NCI-H1417 (cell line): ENCODE results near the gene ZDHHC24.

Experiments
- DNase-seq, 3 experiments: peaks; one replicate each; lab custom pipeline; 2025; lab: John Stamatoyannopoulos, UW

ZDHHC24 gene

DNA sequence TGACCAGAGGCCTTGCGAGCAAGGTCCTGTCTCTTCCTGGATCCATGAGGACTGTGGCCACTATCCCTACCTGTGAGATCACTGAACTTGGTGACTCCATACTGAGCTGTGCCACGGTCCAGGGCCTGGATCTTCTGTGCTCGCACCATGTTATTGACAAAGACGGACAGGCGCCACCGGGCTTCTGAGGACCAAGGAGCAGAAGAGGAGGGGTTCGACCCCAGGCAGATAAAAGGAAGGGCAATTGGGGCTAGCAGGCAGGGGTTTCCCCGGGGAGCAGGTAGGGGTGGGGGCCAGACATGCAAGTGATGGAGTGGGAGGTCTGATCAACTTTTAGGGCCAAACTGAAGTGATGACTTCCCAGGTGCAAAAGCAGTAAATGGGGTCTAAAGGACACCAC, 20.4 kb upstream of the ZDHHC24 start:
- DNase-seq = no peak

DNA sequence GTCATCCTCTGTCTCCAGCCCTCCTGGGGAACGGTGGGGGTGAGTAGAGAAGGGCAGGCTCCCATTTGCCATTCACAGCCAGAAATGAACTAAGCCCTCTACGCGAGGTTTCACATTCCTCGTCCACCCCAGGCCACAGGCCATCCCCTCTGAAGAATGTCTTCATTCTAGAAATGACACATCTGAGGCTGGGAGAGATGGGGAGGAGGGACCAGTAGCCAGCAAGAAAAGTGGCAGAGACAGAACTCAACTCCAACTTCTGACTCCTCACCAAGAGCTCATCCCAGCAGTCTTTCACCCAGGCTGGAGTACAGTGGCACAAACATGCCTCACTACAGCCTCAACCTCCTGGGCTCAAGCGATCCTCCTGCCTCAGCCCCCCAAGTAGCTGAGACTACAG, 19.1 kb upstream of the ZDHHC24 start:
- DNase-seq = no peak

DNA sequence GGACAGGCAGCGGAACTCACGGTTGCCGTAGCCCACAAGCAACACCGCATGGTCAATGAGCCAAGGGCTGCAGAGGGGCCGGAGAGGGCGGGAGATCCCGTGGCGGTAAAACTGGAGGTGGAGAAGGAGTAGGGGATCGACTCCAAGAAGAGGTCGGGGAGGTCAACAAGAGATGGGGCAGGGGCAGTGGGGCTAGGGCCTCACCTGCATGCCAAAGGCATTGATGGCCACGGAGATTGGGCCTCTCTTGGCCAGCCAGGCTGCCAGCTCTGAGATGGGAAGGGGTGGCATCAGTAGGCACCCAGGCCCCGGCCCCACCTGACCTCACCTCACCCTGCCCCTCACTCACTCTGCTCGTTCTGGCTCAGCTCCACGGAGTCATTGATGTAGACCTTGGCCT, 18.7 kb upstream of the ZDHHC24 start:
- no peak for DNase-seq

DNA sequence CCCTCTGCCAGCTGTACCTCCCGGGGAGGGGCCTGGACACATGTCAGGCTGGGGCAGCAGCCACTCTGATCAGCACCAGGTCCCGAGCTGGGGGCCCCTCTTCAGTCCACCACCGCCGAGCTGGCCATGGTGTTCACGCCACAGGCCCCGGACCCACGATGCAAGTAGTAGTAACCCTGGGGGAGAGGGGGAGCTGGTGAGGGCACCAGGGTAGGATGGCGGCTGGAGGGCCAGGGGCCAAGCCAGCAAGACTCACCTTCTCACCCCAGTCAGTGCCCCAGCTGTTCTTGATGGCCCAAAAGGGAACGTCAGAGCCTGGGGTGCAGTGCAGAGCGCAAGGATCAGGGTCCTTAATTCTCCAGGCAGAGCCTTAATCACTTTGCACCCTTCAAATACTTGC, 18.0 kb upstream of the ZDHHC24 start:
- DNase-seq = no peak

DNA sequence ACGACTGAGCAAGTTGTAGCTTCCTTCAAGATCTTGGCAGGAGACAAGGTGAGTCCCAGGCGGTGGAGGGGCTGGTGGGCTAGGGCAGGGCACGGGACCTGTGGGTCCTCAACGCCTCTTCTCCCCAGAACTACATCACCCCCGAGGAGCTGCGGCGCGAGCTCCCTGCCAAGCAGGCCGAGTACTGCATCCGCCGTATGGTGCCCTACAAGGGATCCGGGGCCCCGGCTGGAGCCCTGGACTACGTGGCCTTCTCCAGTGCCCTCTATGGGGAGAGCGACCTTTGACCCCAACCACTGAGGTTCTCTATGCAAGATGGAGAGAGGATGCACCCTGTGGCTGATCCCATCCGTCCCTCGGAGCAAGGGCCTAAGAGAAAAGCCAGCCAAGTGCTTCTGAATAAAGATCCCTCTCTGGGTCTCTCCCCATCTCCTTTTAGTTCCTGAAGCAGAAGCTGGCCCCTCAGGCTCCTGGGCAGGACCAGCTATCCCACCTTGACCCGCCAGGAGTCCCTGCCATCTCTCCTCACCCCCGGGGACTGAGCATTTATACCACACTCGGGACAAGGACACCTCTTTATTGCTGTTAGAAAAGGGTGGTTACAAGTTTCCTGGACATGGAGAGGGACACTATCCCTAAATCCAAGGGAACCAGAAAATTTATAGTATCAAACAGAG, 17.2 kb upstream of the ZDHHC24 start:
- no peak for DNase-seq

DNA sequence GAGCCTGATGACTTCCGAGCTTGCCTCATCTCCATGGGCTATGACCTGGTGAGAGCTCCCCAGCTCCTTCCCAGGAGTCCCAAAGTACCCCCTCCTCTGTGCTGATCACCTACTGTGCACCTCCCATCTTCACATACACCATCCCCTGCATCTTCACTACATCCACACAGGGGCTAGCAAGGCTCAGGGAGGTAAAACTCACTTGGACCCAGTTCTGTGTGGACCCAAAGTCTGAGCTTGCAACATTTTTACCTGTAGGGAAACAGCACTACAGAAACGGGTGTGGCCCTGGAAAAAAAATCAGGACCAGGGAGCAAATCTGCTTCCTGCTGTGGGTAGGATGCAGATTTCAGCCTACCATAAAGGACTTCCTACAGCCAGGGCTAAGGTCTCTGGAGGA, 16.4 kb upstream of the ZDHHC24 start:
- DNase-seq = no peak

DNA sequence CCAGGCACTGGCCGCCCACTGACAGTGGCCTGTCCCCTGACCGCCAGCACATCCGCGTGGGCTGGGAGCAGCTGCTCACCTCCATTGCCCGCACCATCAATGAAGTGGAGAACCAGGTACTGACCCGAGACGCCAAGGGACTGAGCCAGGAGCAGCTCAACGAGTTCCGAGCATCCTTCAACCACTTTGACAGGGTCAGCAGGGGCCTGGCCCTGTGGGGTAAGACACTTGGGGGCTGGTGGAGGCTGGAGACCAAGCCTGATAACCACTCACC, 16.1 kb upstream of the ZDHHC24 start:
- DNase-seq = no peak

DNA sequence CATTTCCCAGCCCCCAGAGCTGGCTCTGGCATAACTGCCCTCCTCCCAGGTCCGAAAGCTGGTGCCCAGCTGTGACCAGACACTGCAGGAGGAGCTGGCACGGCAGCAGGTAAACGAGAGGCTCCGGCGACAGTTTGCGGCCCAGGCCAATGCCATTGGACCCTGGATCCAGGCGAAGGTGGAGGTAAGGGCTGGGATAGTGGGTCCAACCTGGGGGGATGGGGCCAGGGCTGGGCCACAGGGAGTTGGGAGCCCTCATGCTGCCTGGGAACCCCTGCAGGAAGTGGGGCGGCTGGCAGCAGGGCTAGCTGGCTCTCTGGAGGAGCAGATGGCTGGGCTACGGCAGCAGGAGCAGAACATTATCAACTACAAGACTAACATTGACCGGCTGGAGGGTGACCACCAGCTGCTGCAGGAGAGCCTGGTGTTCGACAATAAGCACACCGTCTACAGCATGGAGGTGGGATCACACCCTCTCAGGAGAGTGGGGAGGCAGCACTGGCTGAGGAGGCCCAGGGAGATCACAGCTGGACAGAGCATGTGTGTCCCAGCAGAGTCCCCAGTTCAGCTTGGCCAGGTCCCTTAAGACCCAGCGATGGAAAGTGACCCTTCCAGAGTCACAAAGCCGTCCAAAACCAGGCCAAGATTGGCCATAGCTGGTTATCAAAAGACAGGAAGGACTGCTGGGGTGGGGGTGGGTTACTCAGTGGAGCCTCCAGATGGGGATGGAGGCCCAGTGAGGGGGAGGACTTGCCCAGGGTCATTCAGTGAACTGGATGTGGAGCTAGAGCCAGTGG, 15.5 kb upstream of the ZDHHC24 start:
- DNase-seq = no peak

DNA sequence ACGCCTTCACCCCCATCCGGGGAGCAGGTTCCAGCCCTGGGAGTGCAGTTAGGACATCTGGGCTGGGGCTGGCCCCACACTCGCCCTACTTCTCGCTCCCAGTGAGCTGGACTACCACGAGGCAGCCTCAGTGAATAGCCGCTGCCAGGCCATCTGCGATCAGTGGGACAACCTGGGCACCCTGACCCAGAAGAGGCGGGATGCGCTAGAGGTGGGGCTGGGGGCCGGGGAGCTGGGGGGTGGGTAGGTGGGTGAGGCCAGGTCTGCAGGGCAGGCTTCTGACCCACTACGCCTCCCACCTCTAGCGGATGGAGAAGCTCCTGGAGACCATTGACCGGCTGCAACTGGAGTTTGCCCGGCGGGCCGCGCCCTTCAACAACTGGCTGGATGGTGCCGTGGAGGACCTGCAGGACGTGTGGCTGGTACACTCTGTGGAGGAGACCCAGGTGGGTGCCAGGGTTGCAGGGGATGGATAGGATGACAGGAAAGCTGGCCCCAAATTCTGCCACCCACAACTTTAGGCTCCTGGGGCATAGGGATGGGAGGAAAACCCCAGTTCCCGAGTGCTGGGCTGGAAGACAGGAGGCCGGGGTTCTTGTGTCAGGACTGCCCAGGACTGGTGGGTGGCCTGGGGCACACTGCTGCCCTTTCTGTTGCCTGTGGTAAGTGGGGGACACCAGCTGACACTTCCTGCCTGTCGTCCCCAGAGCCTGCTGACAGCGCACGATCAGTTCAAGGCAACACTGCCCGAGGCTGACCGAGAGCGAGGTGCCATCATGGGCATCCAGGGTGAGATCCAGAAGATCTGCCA, 14.2 kb upstream of the ZDHHC24 start:
- no peak for DNase-seq

DNA sequence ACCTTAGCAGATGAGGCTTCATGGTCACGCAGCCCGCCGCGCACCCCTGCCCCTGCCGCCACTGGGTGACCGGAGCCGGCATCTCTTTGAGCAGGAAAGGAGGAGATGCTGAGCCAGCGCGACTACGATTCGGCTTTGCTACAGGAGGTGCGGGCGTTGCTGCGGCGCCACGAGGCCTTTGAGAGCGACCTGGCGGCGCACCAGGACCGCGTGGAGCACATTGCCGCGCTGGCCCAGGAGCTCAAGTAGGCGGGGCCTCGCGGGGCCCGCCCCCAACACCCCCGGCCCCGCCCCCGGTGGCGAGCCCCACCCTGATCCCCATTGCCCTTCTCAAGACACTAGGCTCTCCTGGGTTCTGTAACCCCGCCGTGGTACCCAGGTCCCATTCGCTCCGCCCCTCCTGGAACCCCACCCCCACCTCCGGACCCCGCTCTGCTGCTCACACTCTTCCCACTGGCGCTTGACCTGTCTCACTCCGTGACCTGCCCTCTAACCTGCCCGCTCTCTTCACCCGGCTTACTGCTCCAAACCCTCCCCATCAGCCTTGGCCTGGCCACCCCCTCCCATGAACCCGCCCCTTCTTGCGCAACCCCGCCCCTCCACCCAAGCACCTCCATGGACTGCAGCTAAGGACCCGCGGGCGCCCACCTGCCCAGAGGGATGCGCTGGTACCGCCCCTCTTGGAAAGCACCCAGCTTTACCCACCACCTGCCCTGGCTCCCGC, 13.5 kb upstream of the ZDHHC24 start:
- DNase-seq = peak in 2 of 3 experiments; percentile 66 to 69

DNA sequence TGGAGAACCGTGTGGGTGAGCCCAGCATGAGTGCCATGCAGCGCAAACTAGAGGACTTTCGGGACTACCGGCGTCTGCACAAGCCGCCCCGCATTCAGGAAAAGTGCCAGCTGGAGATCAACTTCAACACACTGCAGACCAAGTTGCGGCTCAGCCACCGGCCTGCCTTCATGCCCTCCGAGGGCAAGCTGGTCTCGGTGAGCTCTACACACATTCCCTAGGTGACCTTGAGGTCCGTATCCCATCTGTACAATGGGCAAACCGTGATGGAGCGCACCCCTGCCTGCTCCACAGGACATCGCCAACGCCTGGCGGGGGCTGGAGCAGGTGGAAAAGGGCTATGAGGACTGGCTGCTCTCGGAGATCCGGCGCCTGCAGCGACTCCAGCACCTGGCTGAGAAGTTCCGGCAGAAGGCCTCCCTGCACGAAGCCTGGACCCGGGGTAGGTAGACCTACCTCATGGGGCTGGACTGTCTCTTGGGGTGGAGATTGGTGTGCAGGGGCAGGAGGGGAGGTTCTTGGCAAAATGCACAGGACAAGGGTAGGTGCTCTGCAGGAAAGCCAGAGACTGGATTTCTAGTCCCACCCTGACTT, 12.0 kb upstream of the ZDHHC24 start:
- no peak for DNase-seq

DNA sequence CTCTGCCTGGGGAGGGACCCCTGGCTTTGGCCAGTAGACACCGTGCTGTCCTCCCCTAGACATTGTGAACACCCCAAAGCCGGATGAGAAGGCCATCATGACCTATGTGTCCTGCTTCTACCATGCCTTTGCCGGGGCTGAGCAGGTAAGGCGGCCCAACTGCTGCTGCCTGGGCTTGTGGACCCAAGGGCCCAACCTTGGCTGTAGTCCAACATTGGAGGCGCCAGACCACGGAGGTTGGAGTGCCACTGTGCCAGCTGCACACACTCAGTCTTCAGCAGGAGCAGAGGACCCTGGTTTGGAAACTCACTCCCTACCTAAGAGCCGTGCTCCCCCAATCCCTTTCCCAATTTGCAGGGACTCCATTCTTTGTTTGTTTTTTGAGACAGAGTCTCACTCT, 10.2 kb upstream of the ZDHHC24 start:
- DNase-seq = peak in 2 of 3 experiments; percentile 15 to 62

DNA sequence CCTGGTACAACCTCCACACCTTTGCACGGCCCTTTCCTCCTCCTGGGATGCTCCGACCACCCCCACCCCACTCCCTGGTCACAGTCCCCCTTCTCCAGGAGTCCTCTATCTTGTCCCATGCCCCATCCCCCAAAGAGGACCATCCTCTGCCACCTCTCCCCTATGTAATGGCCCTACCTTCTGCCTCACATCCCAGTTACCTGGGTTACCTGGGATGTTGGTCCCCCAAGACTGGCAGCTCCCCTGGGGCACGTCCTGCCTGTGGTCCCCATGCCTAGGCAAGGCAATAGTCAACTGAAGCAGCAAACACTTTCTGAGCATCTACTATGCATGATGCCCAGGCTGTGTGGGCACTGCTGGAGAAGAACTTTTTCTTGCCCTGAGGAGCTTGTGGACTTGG, 9.6 kb upstream of the ZDHHC24 start:
- DNase-seq = no peak

DNA sequence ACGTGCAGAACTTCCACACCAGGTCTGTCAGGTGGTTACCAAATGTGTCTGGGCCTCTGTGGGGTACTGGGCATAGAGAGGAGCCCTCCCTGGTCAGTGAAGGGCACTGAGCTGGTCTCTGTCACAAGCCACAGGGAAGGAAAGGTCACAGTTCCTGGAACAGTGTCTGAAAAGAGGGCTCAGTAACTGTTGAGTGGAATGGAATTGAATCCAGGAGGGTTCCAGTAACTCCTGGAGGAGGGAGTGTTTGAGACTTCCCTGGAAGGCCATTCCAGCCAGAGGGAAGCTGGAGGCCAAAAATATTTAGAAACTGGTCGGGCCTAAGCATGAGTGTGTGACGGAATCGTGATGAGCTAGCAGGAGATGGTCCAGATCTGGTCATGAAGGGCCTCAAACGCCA, 8.8 kb upstream of the ZDHHC24 start:
- DNase-seq = no peak

DNA sequence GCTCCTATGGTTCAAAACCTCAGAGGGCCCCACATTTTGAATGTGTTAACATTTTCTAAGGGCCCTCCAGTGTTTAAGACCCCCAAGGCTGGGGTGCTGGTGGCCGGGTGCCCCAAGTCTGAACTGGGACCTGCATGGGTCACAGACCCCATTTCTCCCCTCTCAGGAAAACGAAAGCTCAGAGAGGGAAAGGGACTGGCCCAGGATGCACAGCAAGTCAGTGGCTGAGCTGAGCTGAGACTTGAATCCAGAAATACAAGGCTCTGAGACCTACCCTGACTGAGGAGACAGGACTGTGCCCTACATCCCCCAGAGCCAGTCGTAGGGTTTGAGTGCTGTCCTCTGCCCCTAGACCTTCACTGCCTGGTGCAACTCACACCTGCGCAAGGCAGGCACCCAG, 5.0 kb upstream of the ZDHHC24 start:
- no peak for DNase-seq

DNA sequence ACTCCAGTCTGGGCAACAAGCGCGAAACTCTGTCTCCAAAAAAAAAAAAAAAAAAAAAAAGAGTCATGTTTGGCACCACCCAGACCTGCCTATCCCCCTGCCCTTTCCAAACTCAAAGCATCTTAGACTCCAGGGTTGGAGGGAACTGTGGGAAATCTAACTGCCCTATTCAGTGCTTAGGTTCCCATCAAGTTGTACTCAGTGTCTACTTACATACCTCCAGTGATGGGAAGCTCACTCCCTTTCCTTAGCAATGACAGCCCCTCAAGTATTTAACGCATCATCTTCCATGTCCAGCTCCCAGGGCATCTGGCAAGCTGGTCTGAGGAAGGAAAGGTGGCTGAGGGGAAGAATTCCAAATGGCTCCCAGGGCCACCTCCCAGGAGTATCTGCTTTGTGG, 3.8 kb upstream of the ZDHHC24 start:
- no peak for DNase-seq

DNA sequence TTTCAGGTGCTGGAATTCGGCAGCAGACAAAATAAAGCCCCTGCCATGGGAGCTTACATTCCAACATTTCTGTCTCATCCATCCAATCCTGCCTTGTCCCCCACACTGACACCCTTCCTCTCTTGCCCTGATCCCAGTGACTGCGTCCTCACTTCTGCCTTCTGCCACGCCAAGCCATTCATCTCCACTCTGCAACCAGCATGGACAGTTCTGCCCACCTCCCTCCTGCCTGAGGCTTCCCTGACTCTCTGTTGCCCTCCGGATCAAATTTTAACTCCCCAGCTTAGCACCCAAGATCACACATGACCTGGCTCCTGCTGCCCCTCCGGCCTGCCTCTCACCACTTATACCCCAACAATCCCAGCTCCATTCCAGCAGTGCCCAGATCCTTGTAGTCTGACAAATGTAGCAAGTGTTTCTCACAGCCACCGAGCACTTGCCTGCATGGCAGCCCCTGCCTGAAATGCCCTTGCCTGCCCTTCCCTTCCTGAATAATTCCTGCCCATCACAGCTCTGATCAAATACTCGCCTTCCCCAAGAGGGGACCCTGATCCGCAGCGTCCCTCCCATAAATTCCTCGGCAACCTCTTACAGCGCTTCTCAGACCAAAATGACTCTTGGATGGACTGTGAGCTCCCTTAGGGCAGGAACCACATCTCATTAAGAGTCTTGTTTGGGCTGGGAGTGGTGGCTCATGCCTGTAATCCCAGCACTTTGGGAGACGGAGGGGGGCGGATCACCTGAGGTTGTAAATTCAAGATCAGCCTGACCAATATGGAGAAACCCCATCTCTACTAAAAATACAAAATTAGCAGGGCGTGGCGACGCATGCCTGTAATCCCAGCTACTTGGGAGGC, 3.2 kb upstream of the ZDHHC24 start:
- no peak for DNase-seq

DNA sequence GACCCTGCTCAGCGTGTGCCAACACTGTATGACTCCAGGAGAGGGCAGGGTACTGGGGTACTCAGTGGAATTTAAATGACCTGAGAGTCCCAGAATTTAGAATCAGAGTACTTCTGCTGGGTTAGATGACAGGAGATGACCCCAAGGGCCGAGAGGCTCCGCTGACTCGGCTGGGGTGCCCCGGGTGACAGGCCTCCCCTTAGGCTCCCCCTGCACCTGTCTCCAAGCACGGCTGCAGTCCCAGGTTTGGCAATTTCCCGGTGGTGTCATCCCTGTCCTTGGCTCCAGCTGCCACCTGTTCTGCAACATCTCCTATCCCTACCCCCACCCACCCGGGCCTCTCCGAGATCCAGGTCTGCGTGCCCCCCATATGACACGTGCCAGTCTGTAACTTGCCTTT, 2.2 kb upstream of the ZDHHC24 start:
- no peak for DNase-seq

DNA sequence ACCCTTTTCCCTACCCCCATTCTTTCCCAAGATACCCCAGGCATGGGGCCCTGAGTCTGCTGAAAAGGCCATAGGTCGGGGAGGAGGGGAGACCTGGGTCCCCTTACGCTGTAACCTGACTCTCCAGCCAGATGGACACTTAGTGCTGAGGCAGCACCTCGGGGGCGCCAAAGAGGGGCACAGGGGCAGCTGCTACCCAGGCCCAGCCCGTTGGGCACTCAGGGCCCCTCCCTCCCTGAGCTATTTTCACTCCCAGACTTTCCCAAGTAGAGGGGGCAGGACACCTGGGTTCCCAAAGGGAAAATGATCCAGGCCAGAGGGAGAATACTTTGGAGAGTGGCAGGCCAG, 1.8 kb upstream of the ZDHHC24 start:
- DNase-seq = no peak

DNA sequence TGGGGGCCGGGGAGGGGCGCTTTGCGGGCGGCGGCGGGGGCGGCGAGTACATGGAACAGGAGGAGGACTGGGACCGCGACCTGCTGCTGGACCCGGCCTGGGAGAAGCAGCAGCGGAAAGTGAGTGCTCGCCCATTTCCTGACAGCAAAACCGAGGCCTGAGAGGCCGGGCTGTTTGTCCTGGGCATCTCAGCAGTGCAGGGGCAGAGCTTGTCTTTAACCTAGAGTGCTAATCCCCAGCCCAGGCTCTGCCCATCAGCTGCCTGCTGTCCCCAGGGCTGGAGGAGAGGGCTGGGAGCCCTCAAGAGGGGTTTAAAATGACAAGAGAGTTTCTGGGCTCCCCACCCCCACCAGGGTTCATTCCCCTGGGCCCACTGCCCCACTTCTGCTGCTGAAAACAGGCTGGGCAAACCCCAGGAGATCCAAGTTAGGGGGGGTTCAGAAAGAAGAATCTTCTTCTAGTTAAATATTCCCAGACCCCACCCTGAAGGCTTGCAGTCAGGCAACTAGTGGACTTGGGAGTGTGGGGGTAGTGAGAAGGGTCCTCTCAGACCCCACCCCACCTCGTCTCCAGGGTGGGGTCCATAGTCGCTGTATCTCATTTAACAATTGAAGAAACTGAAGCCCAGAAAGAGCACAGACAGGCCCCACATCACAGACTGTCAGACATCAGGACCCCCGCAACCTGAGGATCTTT, 1.3 kb upstream of the ZDHHC24 start:
- no peak for DNase-seq
